GM12872 (cell line): ENCODE data around the gene PLCB3.

ENCODE experiments used
- TF ChIP-seq, protein P1 (sequence below): IDR thresholded peaks from 3 replicates; pipeline ENCODE4 v1.5.1; 2011; ENCODE audit warnings: low read depth, mild to moderate bottlenecking, low read length, moderate library complexity; ENCODE audit not compliant: insufficient read depth

PLCB3 gene

DNA sequence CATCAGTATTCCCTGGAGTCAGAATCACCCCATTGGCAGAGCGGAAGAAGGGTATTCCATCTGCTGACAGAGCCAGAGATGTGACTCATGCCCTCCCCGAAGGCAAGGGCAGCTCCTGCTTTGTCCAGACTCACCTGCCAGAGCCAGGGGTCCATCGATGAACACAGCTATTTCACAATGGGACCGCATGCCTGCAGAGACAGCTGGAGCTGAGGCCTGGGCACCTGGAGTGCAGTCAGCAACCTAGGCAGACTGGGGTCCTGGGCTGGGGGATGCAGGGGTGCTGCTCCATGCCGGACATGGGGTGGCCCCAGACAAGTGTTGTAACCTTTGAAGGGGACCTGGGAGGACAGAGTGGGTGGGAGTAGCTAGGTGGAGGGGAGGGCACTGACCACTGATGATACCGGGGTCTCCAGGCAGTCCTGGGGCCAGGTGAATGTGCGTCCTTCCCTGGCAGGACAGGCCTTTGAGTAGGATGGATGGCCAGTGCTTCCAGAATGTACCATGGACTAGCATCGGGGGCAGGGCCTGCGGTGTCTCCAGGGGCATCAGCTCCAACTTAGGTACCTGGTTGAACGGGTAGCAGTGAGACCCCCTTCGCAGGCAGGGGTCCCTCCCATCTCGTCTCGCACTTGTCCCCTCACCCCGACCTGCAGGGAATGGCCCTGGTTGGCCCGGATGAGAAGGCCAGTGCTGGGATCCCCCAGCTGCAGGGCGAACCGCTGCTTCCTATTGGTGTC is 27.0 kb upstream of the PLCB3 start:
- TF ChIP-seq, protein P1, sequence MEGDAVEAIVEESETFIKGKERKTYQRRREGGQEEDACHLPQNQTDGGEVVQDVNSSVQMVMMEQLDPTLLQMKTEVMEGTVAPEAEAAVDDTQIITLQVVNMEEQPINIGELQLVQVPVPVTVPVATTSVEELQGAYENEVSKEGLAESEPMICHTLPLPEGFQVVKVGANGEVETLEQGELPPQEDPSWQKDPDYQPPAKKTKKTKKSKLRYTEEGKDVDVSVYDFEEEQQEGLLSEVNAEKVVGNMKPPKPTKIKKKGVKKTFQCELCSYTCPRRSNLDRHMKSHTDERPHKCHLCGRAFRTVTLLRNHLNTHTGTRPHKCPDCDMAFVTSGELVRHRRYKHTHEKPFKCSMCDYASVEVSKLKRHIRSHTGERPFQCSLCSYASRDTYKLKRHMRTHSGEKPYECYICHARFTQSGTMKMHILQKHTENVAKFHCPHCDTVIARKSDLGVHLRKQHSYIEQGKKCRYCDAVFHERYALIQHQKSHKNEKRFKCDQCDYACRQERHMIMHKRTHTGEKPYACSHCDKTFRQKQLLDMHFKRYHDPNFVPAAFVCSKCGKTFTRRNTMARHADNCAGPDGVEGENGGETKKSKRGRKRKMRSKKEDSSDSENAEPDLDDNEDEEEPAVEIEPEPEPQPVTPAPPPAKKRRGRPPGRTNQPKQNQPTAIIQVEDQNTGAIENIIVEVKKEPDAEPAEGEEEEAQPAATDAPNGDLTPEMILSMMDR: no peak

DNA sequence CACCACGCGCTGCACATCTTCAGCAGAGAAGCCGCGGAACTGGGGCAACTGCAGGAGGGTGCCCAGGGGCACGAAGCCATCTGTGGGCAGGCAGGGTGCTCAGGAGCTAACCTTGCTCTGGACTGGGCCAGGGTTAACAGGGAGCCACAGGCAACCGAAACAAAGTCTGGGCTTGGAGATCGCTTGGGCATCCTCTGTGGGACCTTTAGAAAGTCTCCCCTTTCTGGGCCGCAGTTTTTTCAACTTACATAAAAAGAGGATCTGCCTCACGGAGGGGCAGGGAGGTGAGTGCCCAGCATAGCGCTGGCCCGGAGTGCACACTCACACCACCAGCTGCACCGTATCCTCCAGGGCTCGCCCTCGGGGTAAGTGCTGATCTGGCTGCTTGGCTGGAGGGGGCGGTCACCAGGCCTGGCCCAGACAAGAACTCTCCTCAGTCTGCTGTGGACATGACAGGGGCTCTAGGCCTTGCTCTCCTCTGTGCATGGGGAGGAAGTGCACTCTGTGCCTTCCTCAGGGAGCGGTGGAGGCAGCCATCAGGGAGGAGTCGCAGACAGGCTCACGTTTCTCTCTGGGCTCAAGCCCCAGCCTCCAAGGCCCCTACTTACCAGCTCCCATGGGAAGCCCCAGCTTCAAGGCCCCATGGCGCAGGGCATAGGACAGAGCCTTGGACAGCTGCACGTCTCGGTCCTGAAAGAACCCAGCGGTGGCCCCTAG is 26.3 kb upstream of the PLCB3 start:
- TF ChIP-seq, protein P1: no peak

DNA sequence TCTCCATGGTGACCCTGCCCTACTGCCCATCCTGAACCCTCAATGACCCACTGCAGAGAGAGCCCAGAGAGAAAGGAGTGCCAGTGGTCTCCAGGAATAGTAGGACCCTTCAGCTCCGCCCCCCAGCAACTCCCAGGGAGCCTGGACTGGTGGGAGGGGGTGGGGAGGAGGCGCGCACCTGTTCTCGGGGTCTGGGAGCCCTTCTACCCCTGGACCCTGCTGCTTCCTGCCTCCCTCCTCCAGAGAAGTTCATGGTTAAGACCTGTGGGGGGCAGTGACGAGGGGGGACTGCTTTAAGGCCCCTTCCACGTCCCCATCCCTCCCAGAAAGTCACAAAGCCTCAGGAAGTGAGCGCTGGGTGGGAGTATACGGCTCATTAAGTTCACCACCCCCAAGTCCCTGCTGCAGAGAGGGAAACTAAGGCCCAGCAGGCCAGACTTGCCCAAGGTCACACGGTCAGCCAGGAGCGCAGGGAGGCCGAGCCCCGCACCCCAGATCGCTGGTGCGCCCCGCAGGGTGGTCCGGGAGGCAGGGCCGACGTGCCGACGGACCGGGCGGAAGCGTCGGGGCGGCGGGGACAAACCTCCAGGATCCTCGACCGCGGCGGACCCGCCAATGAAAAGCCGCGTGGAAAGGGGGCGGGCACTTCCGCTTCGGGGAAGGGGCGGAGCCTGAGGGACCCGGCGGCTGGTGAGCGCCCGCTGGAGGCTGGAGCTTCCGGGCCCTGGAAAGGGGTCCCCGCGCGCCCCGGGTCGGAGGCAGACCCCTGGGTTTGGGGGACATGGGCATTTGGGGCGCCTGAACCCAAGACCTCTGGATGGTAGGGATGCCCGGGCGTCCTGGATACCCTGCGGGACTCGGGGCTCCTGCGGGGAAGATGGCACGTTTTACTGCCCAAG is 25.5 kb upstream of the PLCB3 start, which contains the start of the genes NUDT22 and TRPT1:
Gene NUDT22, plus strand, starts transcription at position 667 of the 899 bp plus-strand sequence. CDS start 379 bp downstream, outside the sequence.
Gene TRPT1, minus strand, starts transcription at position 579 of the 899 bp plus-strand sequence. Its CDS starts 326 bp downstream, at position 253.
- TF ChIP-seq, protein P1: peak; percentile 58

DNA sequence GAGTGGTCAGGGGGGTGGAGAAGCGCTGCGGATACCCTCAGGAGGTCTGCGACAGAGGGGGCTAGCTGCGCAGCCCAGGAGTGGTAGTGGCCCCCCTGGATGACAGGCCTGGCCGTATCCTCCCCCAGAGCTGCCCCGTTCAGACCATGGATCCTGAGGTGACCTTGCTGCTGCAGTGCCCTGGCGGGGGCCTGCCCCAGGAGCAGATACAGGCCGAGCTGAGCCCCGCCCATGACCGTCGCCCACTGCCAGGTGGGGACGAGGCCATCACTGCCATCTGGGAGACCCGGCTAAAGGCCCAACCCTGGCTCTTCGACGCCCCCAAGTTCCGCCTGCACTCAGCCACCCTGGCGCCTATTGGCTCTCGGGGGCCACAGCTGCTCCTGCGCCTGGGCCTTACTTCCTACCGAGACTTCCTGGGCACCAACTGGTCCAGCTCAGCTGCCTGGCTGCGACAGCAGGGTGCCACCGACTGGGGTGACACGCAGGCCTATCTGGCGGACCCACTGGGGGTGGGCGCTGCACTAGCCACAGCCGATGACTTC is 24.8 kb upstream of the PLCB3 start:
- TF ChIP-seq, protein P1: no peak

DNA sequence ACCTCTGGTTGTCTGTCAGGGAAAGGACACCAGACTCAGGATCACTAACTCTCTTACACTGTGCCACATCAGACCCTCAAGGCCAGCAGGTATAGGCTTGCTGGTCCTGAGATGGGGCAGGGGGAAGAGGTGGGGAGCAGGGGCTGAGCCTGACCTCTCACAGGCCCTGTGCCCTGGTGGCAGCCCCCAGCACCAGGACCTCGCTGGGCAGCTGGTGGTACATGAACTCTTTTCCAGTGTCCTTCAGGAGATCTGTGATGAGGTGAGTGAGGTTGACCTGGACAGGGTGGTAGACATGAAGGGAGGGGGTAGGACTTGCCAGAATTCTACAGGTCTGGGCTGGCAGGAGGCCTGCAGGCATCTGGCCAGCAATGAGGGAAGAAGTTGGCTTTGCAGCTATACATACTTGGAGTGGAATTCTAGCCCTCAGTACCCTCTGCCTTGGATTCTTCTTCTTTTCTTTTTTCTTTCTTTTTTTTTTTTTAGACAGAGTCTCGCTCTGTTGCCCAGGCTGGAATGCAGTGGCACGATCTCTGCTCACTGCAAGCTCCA is 23.8 kb upstream of the PLCB3 start:
- TF ChIP-seq, protein P1: no peak

DNA sequence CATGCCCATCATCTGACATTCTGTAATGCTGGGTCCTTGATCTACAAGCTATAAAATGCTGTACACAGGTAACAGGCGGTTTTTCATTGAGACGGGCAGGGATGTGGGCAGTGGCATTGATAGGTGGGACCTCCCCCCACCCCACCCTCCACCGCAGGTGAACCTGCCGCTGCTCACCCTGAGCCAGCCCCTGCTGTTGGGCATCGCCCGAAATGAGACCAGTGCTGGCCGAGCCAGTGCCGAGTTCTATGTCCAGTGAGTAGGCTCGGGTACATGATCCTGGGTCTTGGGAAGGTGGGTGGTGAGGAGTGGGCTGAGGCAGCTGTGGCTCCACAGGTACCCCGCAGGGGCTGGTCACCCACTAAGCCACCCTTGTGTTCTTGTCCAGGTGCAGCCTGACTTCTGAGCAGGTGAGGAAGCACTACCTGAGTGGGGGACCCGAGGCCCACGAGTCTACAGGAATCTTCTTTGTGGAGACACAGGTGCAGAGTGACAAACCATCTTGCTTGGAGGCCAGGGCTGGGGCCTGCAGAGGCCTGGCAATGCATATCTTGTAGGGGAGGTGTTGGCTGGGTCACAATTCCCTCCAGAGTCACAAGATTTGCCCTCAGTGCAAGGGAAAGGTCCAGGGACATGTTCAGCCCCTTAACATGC is 22.1 kb upstream of the PLCB3 start:
- TF ChIP-seq, protein P1: no peak
